Ovary (tissue), 3 donors: ENCODE measurements around the gene RBM5.

Source experiments
- CTCF ChIP-seq, 3 donors: fragments of 450-650 bp in 2 of 3; fragments of 200-600 bp in 1 of 3; IDR thresholded peaks; one replicate each; pipeline versions ENCODE4 v1.5.1 to v1.8.0; 2016 to 2022; ENCODE audit warnings: antibody characterized with exemption in 3 of 3, mild to moderate bottlenecking in 1 of 3
- POLR2A ChIP-seq: fragments of 450-650 bp; IDR thresholded peaks from one replicate; pipeline ENCODE4 v1.6.1; 2017; ENCODE audit warnings: antibody characterized with exemption, mild to moderate bottlenecking, moderate library complexity
- donor health status: DM: no; HTN: no; CAD: no.

GRCh38 chr3:50165910-50166538 is 77.3 kb downstream of the RBM5 start:
- no peak for TF ChIP-seq CTCF (IDR thresholded peaks at IDR 0.05)
- TF ChIP-seq POLR2A: no peak
